Measurements from ENCODE around the gene SCUBE1. TPM values are rescaled to one million over a fixed set of nuclear protein-coding genes. Genes with fewer than 3 reads are reported as not detected.

Gene SCUBE1
- total and polyA plus RNA-seq, 2 of the 8 experiments (the other 6 are each of a cell fraction or from before 2014, with no cell fraction given), result 2.3 to 4.9 TPM

DNA sequence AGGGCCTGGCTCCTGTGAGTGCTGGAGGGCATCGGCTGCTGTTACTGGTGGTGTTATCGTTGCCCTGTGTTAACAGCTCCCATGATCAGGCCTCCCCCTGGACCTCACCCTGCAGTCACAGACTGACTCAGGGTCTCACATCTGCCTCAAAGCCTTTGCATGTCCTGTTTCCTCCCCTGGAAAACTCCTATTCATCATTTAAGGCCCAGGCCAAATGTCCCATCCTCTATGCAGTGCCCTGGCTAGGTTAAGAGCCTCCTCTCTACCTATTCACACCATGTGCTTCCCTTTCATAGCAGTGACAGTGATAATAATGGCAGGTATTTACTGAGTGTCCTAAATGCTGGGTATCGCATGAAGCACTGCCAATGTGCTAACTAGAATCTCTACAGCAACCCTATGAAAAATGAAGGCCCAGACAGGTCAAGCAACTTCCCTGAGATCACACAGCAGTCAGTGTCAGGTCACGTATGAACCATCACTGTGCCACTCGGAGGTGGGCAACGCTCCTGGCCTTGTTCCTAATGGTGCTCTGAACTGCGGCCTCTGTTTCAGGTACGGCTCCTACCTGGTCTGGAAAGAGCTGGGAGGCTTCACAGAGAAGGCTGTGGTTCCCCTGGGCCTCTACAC lies 182.6 kb downstream of the SCUBE1 start (continued):
- TF ChIP-seq, protein P1, sequence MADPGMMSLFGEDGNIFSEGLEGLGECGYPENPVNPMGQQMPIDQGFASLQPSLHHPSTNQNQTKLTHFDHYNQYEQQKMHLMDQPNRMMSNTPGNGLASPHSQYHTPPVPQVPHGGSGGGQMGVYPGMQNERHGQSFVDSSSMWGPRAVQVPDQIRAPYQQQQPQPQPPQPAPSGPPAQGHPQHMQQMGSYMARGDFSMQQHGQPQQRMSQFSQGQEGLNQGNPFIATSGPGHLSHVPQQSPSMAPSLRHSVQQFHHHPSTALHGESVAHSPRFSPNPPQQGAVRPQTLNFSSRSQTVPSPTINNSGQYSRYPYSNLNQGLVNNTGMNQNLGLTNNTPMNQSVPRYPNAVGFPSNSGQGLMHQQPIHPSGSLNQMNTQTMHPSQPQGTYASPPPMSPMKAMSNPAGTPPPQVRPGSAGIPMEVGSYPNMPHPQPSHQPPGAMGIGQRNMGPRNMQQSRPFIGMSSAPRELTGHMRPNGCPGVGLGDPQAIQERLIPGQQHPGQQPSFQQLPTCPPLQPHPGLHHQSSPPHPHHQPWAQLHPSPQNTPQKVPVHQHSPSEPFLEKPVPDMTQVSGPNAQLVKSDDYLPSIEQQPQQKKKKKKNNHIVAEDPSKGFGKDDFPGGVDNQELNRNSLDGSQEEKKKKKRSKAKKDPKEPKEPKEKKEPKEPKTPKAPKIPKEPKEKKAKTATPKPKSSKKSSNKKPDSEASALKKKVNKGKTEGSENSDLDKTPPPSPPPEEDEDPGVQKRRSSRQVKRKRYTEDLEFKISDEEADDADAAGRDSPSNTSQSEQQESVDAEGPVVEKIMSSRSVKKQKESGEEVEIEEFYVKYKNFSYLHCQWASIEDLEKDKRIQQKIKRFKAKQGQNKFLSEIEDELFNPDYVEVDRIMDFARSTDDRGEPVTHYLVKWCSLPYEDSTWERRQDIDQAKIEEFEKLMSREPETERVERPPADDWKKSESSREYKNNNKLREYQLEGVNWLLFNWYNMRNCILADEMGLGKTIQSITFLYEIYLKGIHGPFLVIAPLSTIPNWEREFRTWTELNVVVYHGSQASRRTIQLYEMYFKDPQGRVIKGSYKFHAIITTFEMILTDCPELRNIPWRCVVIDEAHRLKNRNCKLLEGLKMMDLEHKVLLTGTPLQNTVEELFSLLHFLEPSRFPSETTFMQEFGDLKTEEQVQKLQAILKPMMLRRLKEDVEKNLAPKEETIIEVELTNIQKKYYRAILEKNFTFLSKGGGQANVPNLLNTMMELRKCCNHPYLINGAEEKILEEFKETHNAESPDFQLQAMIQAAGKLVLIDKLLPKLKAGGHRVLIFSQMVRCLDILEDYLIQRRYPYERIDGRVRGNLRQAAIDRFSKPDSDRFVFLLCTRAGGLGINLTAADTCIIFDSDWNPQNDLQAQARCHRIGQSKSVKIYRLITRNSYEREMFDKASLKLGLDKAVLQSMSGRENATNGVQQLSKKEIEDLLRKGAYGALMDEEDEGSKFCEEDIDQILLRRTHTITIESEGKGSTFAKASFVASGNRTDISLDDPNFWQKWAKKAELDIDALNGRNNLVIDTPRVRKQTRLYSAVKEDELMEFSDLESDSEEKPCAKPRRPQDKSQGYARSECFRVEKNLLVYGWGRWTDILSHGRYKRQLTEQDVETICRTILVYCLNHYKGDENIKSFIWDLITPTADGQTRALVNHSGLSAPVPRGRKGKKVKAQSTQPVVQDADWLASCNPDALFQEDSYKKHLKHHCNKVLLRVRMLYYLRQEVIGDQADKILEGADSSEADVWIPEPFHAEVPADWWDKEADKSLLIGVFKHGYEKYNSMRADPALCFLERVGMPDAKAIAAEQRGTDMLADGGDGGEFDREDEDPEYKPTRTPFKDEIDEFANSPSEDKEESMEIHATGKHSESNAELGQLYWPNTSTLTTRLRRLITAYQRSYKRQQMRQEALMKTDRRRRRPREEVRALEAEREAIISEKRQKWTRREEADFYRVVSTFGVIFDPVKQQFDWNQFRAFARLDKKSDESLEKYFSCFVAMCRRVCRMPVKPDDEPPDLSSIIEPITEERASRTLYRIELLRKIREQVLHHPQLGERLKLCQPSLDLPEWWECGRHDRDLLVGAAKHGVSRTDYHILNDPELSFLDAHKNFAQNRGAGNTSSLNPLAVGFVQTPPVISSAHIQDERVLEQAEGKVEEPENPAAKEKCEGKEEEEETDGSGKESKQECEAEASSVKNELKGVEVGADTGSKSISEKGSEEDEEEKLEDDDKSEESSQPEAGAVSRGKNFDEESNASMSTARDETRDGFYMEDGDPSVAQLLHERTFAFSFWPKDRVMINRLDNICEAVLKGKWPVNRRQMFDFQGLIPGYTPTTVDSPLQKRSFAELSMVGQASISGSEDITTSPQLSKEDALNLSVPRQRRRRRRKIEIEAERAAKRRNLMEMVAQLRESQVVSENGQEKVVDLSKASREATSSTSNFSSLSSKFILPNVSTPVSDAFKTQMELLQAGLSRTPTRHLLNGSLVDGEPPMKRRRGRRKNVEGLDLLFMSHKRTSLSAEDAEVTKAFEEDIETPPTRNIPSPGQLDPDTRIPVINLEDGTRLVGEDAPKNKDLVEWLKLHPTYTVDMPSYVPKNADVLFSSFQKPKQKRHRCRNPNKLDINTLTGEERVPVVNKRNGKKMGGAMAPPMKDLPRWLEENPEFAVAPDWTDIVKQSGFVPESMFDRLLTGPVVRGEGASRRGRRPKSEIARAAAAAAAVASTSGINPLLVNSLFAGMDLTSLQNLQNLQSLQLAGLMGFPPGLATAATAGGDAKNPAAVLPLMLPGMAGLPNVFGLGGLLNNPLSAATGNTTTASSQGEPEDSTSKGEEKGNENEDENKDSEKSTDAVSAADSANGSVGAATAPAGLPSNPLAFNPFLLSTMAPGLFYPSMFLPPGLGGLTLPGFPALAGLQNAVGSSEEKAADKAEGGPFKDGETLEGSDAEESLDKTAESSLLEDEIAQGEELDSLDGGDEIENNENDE (IDR thresholded peaks at IDR 0.05; ENCODE audit: insufficient replicate concordance, low read length), result no peak
- TF ChIP-seq CREB1 (IDR thresholded peaks at IDR 0.05) (no peak), RXRA (IDR thresholded peaks at IDR 0.05; ENCODE audit: insufficient read depth, low read depth, low read length) (no peak), NRF1 (IDR thresholded peaks at IDR 0.05; ENCODE audit: low read depth, low read length) (no peak), TBP (IDR thresholded peaks at IDR 0.05; ENCODE audit: low read depth, low read length) (no peak), JUN (IDR thresholded peaks at IDR 0.05; ENCODE audit: low read depth, low read length) (no peak), RBBP5 (IDR thresholded peaks at IDR 0.05; ENCODE audit: borderline replicate concordance, low read depth, low read length) (no peak), CHD1 (IDR thresholded peaks at IDR 0.05; ENCODE audit: low read depth, low read length) (no peak), SIX5 (IDR thresholded peaks at IDR 0.05; ENCODE audit: low read depth, low read length) (no peak), SIRT6 (IDR thresholded peaks at IDR 0.05; ENCODE audit: low read length) (no peak), NANOG (IDR thresholded peaks at IDR 0.05; ENCODE audit: insufficient read depth, low read depth, low read length, poor library complexity, severe bottlenecking) (no peak), CEBPB (IDR thresholded peaks at IDR 0.05; ENCODE audit: low read depth, low read length) (no peak)
